ENCODE measurements around the gene ZNF48.

- TF ChIP-seq CTCF (IDR thresholded peaks at IDR 0.05): peak; percentile 61 to 91 (median 83)
- TF ChIP-seq POLR2A (IDR thresholded peaks at IDR 0.05): peak; percentile 22
- no peak for TF ChIP-seq EP300 (IDR thresholded peaks at IDR 0.05)
Observed at GRCh38 chr16:30429678-30430427, 34.6 kb downstream of the ZNF48 start, which contains the start of gene DCTPP1.

Data from ovary (tissue), 3 donors.